Testis (tissue), 3 donors: ENCODE data around the gene AVP. TPM values are rescaled to one million over a fixed set of nuclear protein-coding genes. Genes with fewer than 3 reads are reported as not detected.

Experiments used
- DNase-seq: peaks from one replicate; pipeline ENCODE4 v3.0.0-alpha.2; 2019
- H3K27ac ChIP-seq, 2 donors: fragments of 200-600 bp; sonication (generic); one replicate each; pipeline ENCODE4 v1.5.1; 2019
- H3K27me3 ChIP-seq: fragments of 200-600 bp; sonication (generic); one replicate; pipeline ENCODE4 v1.5.1; 2019
- H3K36me3 ChIP-seq: fragments of 200-600 bp; sonication (generic); one replicate; pipeline ENCODE4 v1.5.1; 2017; ENCODE audit warnings: low read depth; ENCODE audit errors: missing control alignments
- H3K4me1 ChIP-seq: fragments of 200-600 bp; sonication (generic); one replicate; pipeline ENCODE4 v1.5.1; 2019
- H3K4me3 ChIP-seq, 2 donors: fragments of 200-600 bp; sonication (generic); one replicate each; pipeline ENCODE4 v1.5.1; 2017 to 2019
- H3K9me3 ChIP-seq: fragments of 200-600 bp; sonication (generic); one replicate; pipeline ENCODE4 v1.5.1; 2017
- POLR2A ChIP-seq: fragments of 450-650 bp; IDR thresholded peaks from one replicate; pipeline ENCODE4 v1.6.1; 2017; ENCODE audit warnings: antibody characterized with exemption, mild to moderate bottlenecking, moderate library complexity
- WGBS, 2 donors: methylation state at CpG; one replicate each; pipeline ENCODE4 v1.1.5; 2018; 5-methylcytosine and 5-hydroxymethylcytosine counted together
- intact Hi-C: fragments of 100-400 bp; cut with DNase I; formaldehyde crosslinking; loops from one replicate; pipeline ENCODE4 v1.15.1; 2023; ENCODE audit warnings: low total_unique reads
- polyA plus RNA-seq: library from polyadenylated mRNA; stranded (reverse); fragments of 350-450 nt; fragmentation: Illumina TruSeq; extraction: RNeasy Lipid Tissue Mini Kit (QIAGEN cat#74804); gene quantifications from one replicate; pipeline ENCODE4 v1.2.3, GENCODE V29; 2014; ENCODE audit warnings: low read depth, low replicate concordance; ENCODE audit not compliant: insufficient read depth
- total RNA-seq, 2 donors: library from RNA; depleted of rRNA; stranded (reverse); fragments of >200 nt; gene quantifications; one replicate each; pipeline ENCODE4 v1.2.3, GENCODE V29; 2016
- TF ChIP-seq, protein P1 (sequence below), 3 experiments: fragments of 450-650 bp in 2 of 3; fragments of 200-600 bp in 1 of 3; sonication (generic) in 1 of 3; IDR thresholded peaks; one replicate each; pipeline ENCODE4 v1.5.1; 2016 to 2019; ENCODE audit warnings: antibody characterized with exemption in 3 of 3, mild to moderate bottlenecking in 2 of 3, moderate library complexity in 1 of 3

The AVP gene
- total and polyA plus RNA-seq, 3 donors from 2014 or later: 1.3 TPM; not detected in 2

DNA sequence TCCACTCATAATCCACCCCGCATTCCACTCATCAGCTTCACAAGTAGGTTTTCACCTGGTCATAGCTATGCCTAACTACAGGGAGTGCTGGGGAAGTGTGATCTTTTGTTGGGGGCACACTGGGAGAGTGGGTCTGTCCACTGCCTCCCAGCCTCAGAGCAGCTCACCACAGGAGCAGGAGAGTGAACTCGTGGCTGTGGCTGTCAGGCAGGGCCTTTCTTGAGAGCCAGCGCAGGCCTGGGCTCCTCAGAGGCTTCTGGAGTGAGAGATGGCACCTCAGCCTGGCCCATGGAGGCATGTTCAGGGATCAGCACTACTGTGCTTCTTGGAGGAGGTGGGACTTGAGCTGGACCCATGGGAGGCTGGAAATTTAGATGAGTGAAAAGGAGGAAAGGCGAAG is 45.1 kb downstream of the AVP start:
- Histone ChIP-seq H3K4me1 (peaks cover 12% of the 10 kb centered on the region), H3K27me3 (no peaks in the 10 kb centered on the region), H3K36me3 (no peaks in the 10 kb centered on the region), H3K27ac (no peak overlapping the region), H3K4me3 (no peak overlapping the region), H3K9me3 (no peaks in the 10 kb centered on the region)
- no peak for DNase-seq
- TF ChIP-seq, protein P1, sequence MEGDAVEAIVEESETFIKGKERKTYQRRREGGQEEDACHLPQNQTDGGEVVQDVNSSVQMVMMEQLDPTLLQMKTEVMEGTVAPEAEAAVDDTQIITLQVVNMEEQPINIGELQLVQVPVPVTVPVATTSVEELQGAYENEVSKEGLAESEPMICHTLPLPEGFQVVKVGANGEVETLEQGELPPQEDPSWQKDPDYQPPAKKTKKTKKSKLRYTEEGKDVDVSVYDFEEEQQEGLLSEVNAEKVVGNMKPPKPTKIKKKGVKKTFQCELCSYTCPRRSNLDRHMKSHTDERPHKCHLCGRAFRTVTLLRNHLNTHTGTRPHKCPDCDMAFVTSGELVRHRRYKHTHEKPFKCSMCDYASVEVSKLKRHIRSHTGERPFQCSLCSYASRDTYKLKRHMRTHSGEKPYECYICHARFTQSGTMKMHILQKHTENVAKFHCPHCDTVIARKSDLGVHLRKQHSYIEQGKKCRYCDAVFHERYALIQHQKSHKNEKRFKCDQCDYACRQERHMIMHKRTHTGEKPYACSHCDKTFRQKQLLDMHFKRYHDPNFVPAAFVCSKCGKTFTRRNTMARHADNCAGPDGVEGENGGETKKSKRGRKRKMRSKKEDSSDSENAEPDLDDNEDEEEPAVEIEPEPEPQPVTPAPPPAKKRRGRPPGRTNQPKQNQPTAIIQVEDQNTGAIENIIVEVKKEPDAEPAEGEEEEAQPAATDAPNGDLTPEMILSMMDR (IDR thresholded peaks at IDR 0.05): no peak
- no peak for TF ChIP-seq POLR2A
- intact Hi-C loops: no loop called here
- 83 to 95% methylated on average over 4 of the region's 4 CpGs for WGBS, 2 donors

DNA sequence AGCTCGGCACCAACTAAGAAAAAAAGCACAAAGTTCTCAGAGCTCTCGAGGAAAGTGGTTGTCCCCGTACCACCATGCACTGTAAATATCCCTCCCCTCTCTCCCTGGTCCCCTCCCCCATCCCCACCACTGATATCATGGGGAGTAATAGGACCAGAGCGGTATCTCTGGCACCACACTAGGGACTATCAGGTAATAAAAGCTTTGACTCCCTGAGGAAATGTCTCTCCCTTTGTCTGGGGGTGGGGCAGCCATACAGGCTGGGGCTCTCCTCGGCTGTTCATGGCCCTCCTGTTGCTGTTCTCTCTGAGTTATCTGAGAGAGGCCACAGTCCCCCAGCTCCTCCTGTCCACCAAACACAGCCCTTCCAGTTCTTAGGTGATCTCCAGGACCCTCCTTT is 46.1 kb downstream of the AVP start:
- peaks cover 12% of the 10 kb centered on the region for H3K4me1 ChIP-seq
- intact Hi-C loops: no loop called here
- no peak overlapping the region for H3K27ac ChIP-seq
- TF ChIP-seq, protein P1 (IDR thresholded peaks at IDR 0.05): no peak
- TF ChIP-seq POLR2A: no peak
- H3K27me3 ChIP-seq: no peaks in the 10 kb centered on the region
- H3K36me3 ChIP-seq: no peaks in the 10 kb centered on the region
- 83 to 86% methylated on average over 5 of the region's 5 CpGs for WGBS, 2 donors
- no peak for DNase-seq
- H3K4me3 ChIP-seq: no peak overlapping the region
- H3K9me3 ChIP-seq: no peaks in the 10 kb centered on the region

DNA sequence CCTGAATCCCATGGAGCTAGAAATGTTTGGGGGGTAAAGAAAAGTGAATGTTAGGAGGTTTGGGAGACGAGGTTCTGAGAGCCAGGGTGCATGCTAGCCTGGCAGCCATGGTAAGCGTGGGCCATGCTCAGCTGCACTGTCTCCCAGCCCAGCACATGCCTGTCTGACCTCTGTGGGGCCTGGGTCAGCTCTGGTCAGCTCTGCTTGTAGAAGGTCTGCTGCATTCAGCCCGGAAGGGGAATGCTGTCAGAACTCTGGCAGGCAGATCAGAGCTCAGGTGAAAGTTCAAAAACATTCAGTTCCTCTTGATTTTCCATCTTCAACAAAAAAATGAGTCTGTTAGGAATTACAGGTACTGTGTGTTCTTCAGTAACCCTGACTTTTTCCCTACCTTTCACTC is 46.9 kb downstream of the AVP start:
- H3K27ac ChIP-seq: no peak overlapping the region
- DNase-seq: no peak
- H3K36me3 ChIP-seq: no peaks in the 10 kb centered on the region
- no peaks in the 10 kb centered on the region for H3K27me3 ChIP-seq
- 79 to 84% methylated on average over 3 of the region's 3 CpGs for WGBS, 2 donors
- TF ChIP-seq, protein P1 (IDR thresholded peaks at IDR 0.05): no peak
- TF ChIP-seq POLR2A: no peak
- intact Hi-C loops: no loop called here
- H3K4me1 ChIP-seq: peaks cover 11% of the 10 kb centered on the region
- H3K9me3 ChIP-seq: no peaks in the 10 kb centered on the region
- no peak overlapping the region for H3K4me3 ChIP-seq

DNA sequence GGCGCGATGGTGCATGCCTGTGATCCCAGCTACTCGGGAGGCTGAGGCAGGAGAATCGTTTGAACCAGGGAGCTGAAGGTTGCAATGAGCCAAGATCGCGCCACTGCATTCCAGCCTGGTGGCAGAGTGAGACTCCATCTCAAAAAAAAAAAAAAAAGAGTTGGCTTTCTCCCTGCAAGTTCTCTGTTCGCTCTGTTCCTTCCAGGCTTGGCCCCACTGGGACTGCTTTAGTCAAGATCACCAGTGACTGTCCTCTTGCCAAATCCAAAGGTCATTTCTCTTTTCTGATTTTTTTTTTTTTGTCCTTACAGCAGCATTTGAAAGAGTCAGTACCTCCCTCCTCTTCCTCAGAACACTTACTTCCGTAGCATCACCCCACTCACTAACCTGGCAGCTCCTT is 51.9 kb downstream of the AVP start:
- Histone ChIP-seq H3K9me3 (no peaks in the 10 kb centered on the region), H3K36me3 (no peaks in the 10 kb centered on the region), H3K4me1 (no peaks in the 10 kb centered on the region), H3K4me3 (no peak overlapping the region), H3K27ac (no peak overlapping the region), H3K27me3 (no peaks in the 10 kb centered on the region)
- WGBS, 2 donors: 64 to 67% methylated on average over 8 of the region's 8 CpGs
- TF ChIP-seq, protein P1 (IDR thresholded peaks at IDR 0.05): no peak
- no peak for TF ChIP-seq POLR2A
- DNase-seq: peak; percentile 46
- intact Hi-C loops: no loop called here

Other genes starting within 250 kb of the AVP start
- 10 to 100 TPM; 46.0 to 51.1 TPM for gene PCED1A, start 244.1 kb downstream of the AVP start, total RNA-seq
- gene PCED1A, start 244.1 kb downstream of the AVP start, polyA plus RNA-seq: 20.8 TPM
- 10 to 100 TPM; 24.3 to 31.4 TPM for gene VPS16, start 244.0 kb downstream of the AVP start, total RNA-seq
- gene VPS16, start 244.0 kb downstream of the AVP start, polyA plus RNA-seq: 27.3 TPM
- gene PTPRA, start 211.2 kb downstream of the AVP start, total RNA-seq: 10 to 100 TPM; 52.0 to 68.9 TPM
- gene PTPRA, start 211.2 kb downstream of the AVP start, polyA plus RNA-seq: 83.8 TPM
- not detected for gene GNRH2, start 41.1 kb downstream of the AVP start, total RNA-seq
- 2.6 TPM for gene GNRH2, start 41.1 kb downstream of the AVP start, polyA plus RNA-seq
- 10 to 100 TPM; 37.4 to 55.9 TPM for gene MRPS26, start 38.7 kb downstream of the AVP start, total RNA-seq
- gene MRPS26, start 38.7 kb downstream of the AVP start, polyA plus RNA-seq: 28.3 TPM
- 1 to 10 TPM; 3.7 to 6.7 TPM for gene OXT, start 13.1 kb downstream of the AVP start, total RNA-seq
- gene OXT, start 13.1 kb downstream of the AVP start, polyA plus RNA-seq: 1.7 TPM
- gene FASTKD5, start 75.1 kb upstream of the AVP start, total RNA-seq: 10 to 100 TPM; 20.5 to 20.7 TPM
- 28.2 TPM for gene FASTKD5, start 75.1 kb upstream of the AVP start, polyA plus RNA-seq
- 10 to 100 TPM in 1 of 2 donors, 1 to 10 TPM in 1; 9.9 to 10.4 TPM for gene UBOX5, start 75.1 kb upstream of the AVP start, total RNA-seq
- 9.9 TPM for gene UBOX5, start 75.1 kb upstream of the AVP start, polyA plus RNA-seq
- gene LZTS3, start 88.8 kb upstream of the AVP start, total RNA-seq: 10 to 100 TPM; 13.9 to 16.8 TPM
- gene LZTS3, start 88.8 kb upstream of the AVP start, polyA plus RNA-seq: 7.2 TPM
- 10 to 100 TPM; 78.9 to 93.8 TPM for gene DDRGK1, start 120.0 kb upstream of the AVP start, total RNA-seq
- 57.2 TPM for gene DDRGK1, start 120.0 kb upstream of the AVP start, polyA plus RNA-seq
- gene ITPA, start 124.8 kb upstream of the AVP start, total RNA-seq: 10 to 100 TPM; 42.2 to 49.8 TPM
- gene ITPA, start 124.8 kb upstream of the AVP start, polyA plus RNA-seq: 36.4 TPM
- gene SLC4A11, start 154.5 kb upstream of the AVP start, total RNA-seq: 10 to 100 TPM in 1 of 2 donors, 1 to 10 TPM in 1; 9.2 to 10.7 TPM
- 10.7 TPM for gene SLC4A11, start 154.5 kb upstream of the AVP start, polyA plus RNA-seq